AML-193 (cell line): ENCODE results near the gene RTN4.

Experiments used
- DNase-seq, 2 experiments: peaks; one replicate each; lab custom pipeline; 2025; lab: John Stamatoyannopoulos, UW

The RTN4 gene

DNA sequence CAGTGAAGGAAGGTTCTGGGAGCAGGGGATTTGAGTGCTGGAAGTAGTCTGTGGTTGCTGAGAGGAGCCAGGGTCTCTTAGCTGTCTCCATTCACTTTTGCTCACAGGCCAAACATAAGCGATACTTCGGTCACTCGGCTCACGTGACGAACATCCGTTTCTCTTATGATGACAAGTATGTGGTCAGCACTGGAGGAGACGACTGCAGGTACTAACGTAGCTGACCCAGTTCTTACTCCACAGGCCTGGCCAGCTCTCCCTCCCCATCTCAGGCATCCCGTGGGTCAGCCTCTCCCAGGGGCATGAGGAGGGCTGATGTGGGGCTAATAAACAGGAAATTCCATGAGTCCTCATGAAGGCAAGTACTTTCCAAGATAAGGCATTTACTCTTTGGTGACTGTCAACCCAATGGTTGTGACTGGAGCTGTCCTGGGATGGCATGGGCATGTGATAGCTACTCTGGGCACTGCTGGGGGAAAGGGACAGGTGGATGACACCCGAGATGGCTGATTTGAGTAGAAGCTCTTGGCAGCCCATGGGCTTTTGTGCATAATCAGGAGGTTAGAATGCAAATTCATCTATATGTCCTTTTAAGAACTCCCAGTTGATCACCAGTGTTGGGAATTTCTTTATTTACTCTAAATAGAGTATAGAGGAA lies 81.6 kb downstream of the RTN4 start:
- no peak for DNase-seq

- DNase-seq, result no peak
Observed at GRCh38 chr2:54967759-54968365, 82.4 kb downstream of the RTN4 start.

DNA sequence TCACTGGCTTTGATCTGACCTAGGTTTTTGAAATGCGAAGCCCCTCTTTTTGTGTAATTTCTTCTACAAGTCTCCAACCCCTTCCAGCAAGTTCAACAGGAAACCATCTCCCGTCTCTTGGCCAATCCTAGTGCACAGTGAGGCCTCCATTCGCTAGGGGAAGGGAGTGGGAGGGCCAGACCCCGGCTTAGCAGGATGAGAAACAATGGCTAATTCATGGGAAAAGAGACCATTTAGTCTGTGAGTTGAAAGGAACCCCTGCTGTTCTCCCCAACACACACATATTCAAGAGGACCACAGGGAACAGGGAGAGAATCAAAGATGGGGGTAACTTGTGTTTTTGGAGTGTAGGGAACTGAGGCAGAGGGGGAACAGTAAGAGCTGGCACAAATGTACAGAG lies 83.0 kb downstream of the RTN4 start:
- DNase-seq, result no peak

DNA sequence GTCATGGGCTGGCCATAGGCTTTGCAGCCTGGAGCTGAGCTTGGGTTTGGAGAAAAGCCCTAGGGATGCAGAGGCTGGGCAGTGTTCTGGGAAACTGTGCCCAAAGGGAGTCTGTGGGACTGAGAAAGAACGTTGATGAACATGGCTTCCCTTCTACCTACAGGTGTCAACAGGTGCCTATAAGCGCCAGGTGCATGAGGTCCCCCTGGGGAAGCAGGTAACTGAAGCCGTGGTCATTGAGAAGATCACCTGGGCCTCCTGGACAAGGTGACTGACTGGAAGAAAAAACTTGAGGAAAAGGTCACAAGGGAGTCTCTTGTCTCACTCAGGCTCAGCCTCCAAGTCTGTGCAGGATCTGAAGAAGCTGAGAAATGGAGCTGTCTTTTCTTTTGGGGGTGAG lies 83.4 kb downstream of the RTN4 start:
- DNase-seq, result no peak

- DNase-seq, result no peak
Observed at GRCh38 chr2:54966165-54966832, 84.0 kb downstream of the RTN4 start.

GRCh38 chr2:54965425-54965824 lies 84.8 kb downstream of the RTN4 start:
- DNase-seq, result no peak

DNA sequence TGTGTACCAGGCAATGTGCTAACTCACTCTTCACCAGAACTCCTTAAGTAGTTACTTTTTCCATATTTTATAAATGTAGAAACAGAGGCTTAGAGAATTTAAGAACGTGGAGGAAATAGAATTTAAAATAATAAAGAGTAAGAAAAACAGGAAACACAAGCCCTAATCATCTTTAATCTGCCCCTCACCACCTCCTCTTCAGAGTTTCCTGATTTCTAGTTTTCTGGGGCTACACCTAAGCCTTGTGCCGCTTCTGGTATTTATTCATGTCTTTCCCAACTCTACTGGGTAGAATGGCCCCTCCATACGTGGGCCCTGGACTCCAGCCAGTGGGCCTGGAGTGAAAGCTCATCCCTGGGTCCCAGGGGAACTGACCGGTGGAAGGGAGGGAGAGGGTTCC lies 85.4 kb downstream of the RTN4 start:
- no peak for DNase-seq

DNA sequence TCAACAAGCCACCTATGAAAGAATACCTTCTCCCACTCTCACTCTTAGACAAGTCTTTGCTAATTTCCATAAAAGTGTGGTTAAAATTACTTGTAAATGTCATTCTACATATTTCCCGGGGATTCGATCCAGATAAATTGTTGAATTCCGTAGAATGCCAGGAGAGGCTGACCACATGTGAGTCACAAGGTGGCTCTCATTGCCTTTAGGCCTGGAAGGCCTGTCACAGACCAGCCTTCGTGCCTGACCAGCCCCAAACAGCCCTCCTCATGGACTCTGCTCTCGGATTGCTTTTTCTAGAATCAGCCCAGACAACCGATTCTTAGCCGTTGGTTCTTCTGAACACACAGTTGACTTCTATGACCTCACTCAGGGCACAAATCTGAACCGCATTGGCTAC lies 86.0 kb downstream of the RTN4 start:
- DNase-seq, result no peak

DNA sequence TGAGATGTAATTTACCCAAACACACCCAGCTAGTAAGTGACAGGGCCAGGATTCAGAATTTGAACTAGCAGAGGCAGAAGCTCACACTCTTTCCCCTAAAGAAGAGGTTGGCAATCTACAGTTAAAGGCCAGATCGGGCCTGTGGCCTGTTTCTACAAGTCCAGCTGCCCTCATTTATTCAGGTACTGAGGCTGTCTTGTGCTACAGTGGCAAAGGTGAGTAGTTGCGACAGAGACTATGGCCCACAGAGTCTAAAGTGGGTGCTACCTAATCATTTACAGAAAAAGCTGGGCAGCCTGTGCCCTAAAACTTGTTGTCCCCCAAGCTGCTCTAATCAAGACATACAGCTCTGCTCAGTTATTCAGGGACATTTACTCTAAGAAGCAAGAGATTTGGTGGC lies 86.8 kb downstream of the RTN4 start:
- DNase-seq, result no peak

DNA sequence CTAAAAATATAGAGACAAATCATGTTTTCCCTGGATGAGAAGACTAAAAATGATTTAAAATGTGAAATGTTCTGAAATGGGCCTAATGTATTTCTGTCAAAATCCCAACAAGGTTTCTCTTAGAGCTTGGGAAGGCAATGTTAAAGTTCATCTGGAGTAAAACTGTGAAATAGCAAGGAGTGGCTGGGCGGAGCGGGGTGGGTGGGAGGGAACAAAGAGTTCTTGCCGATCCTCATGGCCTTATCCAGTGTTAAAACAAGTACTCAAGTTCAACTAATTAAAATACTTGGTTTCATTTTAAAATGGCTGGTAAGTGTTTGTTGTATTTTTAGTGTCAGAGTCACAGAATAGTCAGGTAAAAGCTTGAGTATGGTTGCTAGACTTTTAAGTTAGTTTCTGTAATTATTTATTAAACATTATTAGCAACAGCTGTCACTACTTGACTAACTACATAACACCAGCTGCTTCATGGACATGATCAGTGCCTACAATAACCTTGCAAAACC lies 87.3 kb downstream of the RTN4 start:
- no peak for DNase-seq

GRCh38 chr2:54962511-54962910 lies 87.7 kb downstream of the RTN4 start:
- no peak for DNase-seq

DNA sequence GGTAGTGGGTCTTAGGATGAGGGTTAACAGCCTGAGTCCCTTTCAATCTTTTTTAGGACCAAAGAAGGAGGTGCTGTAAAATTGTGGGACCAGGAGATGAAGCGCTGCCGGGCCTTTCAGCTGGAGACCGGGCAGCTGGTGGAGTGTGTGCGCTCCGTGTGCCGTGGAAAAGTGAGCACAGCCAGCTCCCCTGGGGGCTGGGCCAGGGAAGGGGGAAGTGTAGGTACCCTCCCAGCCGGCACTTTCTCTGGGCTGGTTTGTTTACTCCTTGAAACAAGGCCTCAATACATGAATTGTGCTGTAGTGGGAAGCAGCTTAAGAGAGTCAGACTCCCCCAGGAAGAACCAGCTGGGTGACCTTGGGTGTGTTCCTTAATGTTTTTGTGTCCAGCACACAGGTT lies 90.1 kb downstream of the RTN4 start:
- no peak for DNase-seq

- DNase-seq, result no peak
Observed at GRCh38 chr2:54958717-54959371, 91.4 kb downstream of the RTN4 start.

DNA sequence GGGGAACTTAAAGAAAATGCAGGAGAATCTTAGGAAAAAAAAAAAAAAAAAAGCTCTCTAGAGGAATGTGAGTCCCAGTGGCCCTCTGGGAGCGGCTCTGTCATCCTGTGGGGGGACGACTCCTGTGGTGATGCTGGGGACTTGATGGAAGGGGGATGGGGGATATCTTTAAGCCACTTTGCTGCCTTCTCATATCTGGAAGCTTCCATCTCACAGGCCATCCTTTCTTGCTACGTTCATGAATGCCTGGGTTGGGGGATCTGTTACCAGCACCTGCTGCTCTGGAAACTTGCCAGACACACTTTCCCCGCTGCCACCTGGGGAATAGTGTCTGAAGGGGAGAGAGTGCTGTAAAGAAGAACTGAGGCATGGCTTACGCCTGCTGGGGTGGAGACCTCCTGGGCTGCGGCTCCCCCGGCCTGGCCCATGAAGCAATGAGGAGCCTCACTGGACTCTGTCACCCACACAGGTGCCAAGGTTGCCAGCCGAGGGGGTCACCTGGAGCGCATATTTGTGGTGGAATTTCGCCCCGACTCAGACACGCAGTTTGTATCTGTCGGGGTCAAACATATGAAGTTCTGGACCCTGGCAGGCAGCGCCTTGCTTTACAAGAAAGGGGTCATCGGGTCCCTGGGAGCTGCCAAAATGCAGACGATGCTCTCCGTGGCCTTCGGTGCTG lies 92.8 kb downstream of the RTN4 start:
- no peak for DNase-seq

GRCh38 chr2:54956111-54956627 lies 94.1 kb downstream of the RTN4 start:
- DNase-seq, result no peak

- no peak for DNase-seq
Observed at GRCh38 chr2:54955358-54956110, 94.7 kb downstream of the RTN4 start.

GRCh38 chr2:54954705-54955357 lies 95.4 kb downstream of the RTN4 start:
- no peak for DNase-seq

DNA sequence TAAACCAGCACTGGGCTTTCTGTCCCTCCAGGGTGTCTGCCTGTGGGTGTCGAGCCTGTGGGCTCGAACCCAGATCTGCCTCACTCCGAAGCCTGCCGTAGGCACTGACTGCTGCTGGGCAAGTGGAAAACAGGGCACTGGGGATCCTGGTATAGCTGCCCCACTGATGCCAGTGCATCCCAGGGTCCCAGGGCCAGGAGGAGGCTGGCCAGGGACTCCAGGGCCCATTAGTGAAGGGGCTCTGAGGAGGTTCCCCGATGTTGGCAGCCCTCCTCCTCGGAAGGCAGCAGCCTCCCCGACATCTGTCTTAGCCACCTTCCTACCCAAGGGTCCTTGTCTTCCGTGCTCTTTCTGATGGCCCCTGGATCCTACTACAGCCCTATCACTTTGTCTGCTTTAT lies 96.1 kb downstream of the RTN4 start:
- no peak for DNase-seq

DNA sequence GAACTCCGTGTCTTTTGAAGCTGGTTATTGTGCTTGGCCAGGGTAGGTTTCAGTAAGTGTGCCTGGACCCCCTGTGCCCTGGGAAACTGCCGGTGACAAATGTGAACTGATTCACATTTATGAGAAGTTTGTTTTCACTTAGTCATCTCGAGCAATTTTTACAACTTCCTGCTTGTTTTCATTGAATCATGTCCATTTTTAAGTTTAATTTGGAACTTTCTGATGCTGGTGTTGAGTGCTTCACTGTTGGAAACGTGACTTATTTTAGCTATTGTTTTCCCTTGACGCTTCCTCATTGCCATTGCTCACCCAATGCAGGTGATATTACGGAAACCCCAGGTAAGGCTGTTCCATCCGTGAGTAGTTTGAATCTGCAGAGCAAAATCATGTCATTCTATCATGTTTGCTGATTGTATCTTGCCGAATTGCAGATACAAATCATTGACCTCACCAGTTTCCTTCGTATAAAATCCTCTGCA lies 97.2 kb downstream of the RTN4 start:
- DNase-seq, result no peak

DNA sequence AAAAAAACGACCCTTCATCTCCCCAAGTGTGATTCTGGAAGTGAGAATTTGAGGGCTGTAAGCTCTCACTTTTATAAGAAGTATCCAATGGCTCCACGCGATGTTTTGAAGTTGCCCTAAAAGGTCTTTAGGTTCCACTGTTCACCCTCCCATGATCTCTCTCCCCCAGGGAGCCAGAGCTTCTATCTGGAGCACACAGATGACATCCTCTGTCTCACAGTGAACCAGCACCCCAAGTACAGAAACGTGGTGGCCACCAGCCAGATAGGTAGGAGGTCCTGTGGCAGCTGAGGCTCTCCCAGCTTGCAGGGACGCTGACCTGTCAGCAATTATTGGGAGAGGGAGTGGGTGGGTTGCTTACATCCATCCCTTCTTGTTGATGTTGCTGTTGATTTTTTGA lies 97.8 kb downstream of the RTN4 start:
- no peak for DNase-seq

- DNase-seq, result no peak
Observed at GRCh38 chr2:54950811-54951210, 99.4 kb downstream of the RTN4 start.
